ENCODE measurements around the gene CEACAM4. TPM values are rescaled to one million over a fixed set of nuclear protein-coding genes. Genes with fewer than 3 reads are reported as not detected.

CEACAM4 gene
- total and polyA plus RNA-seq, 9 of the 15 experiments (the other 6 are each of a cell fraction or from before 2014, with no cell fraction given), result not detected

DNA sequence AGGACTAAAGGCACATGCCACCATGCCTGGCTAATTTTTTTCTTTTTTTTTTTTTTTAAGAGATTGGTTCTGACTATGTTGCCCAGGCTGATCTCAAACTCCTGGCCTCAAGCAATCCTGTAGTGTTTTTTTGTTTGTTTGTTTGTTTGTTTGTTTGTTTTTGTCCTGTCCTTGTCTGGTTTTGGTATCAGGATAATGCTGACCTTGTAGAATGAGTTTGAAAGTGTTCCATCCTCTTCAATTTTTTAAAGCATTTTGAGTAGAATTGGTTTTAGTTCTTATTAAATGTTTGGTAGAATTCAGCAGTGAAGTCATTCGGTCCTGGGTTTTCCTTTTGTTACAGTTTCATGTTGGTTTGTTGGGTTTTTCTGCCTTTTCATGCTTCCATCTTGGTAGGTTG is 19.2 kb downstream of the CEACAM4 start:
- no peak overlapping the region for H3K27ac ChIP-seq (ENCODE audit: extremely low read depth, low read depth, low read length)
- CTCF ChIA-PET (ENCODE audit: low intra/inter-chr PET ratio), result no interaction called here
- FAIRE-seq (no peak), ATAC-seq (no peak), DNase-seq (ENCODE audit: extremely low read depth in 1 of 4, low spot score in 3 of 4) (no peak)
- in situ Hi-C loops (cut with MboI) (no loop called here), intact Hi-C loops (cut with micrococcal nuclease) (no loop called here)
- no peak overlapping the region for H3K4me2 ChIP-seq (ENCODE audit: insufficient read depth, low read length)
- TF ChIP-seq C11orf30 (IDR thresholded peaks at IDR 0.05; ENCODE audit: low read depth) (peak; percentile 46; the same call in 1 of the 2 replicates), MAFG (tag; conservative IDR thresholded peaks at IDR 0.05) (peak; percentile 33; the same call in 1 of the 2 replicates), FOXA1 (IDR thresholded peaks at IDR 0.05; ENCODE audit: borderline replicate concordance) (no peak), ZNF316 (IDR thresholded peaks at IDR 0.05) (peak; percentile 79)
- no peak overlapping the region for H3K9ac ChIP-seq (ENCODE audit: insufficient read depth in 1 of 2, low read depth in 2 of 2, low read length in 2 of 2)
- H4K20me1 ChIP-seq (replicated peaks; ENCODE audit: control insufficient read depth, insufficient read depth, low read length), result no peaks in the 10 kb centered on the region
- BruUV-seq (replicated peaks), result no TSS peak
- H3K9me3 ChIP-seq (replicated peaks; ENCODE audit: control insufficient read depth, insufficient read depth, low read depth, low read length), result no peaks in the 10 kb centered on the region
- H2AFZ ChIP-seq (ENCODE audit: low read depth, low read length), result no peak overlapping the region
- H3K27me3 ChIP-seq (ENCODE audit: control insufficient read depth in 2 of 2, insufficient read depth in 2 of 2, low read length in 2 of 2), result peaks cover 3 to 5% of the 10 kb centered on the region in 2 experiments; a peak in 2 of 5 replicates
- POLR2A ChIA-PET, result no interaction called here
- H3K79me2 ChIP-seq (ENCODE audit: control insufficient read depth, insufficient read depth, low read length), result no peaks in the 10 kb centered on the region
- H3K36me3 ChIP-seq (ENCODE audit: control insufficient read depth, insufficient read depth, low read length), result no peaks in the 10 kb centered on the region
- H3K4me3 ChIP-seq, result no peak overlapping the region
- H3K9me1 ChIP-seq (ENCODE audit: control insufficient read depth, insufficient read depth, low read length), result peaks cover 3% of the 10 kb centered on the region
- 0% methylated on average over 1 of the region's 1 CpG for WGBS (ENCODE audit: insufficient coverage, low coverage, missing lambda C conversion rate)
- H3K4me1 ChIP-seq (replicated peaks in 1 of 2; ENCODE audit: control insufficient read depth in 2 of 2, insufficient read depth in 2 of 2, low read length in 2 of 2), result no peaks in the 10 kb centered on the region

DNA sequence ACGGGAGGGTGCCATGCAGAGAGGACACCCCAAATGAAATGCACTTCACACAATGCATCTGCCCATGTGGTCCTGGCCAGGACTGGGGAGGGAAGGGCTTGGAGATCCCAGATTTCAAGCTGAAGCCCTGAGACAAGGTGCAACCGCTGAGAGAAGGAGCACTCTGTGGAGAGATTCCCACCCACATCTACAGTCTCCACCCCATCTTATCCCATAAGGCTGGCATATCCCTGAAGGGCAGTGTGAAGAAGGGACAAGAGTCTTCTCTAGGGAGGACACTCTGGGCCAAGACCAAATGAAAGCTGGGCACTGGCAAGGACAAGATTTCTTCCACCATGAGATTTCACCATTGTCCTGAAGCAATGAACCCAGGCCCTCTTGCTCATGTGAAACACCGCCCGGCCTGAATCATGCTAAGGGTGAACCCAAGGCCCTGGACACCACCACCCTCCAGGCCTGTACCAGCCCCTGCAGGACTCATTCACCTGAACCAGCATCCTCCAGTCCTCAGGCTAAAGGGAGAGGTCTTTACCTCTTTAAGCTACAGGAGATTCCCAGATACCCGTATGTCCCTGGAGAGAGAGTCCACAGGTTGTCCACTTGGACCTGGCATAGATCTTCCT is 20.5 kb downstream of the CEACAM4 start:
- Histone ChIP-seq H3K9me1 (ENCODE audit: control insufficient read depth, insufficient read depth, low read length) (peaks cover 3% of the 10 kb centered on the region), H3K9ac (ENCODE audit: insufficient read depth in 1 of 2, low read depth in 2 of 2, low read length in 2 of 2) (no peak overlapping the region), H2AFZ (ENCODE audit: low read depth, low read length) (no peak overlapping the region), H4K20me1 (replicated peaks; ENCODE audit: control insufficient read depth, insufficient read depth, low read length) (no peaks in the 10 kb centered on the region), H3K9me3 (replicated peaks; ENCODE audit: control insufficient read depth, insufficient read depth, low read depth, low read length) (no peaks in the 10 kb centered on the region), H3K79me2 (ENCODE audit: control insufficient read depth, insufficient read depth, low read length) (no peaks in the 10 kb centered on the region), H3K27ac (ENCODE audit: extremely low read depth, low read depth, low read length) (no peak overlapping the region), H3K4me1 (replicated peaks in 1 of 2; ENCODE audit: control insufficient read depth in 2 of 2, insufficient read depth in 2 of 2, low read length in 2 of 2) (no peaks in the 10 kb centered on the region), H3K4me3 (no peak overlapping the region), H3K27me3 (ENCODE audit: control insufficient read depth in 2 of 2, insufficient read depth in 2 of 2, low read length in 2 of 2) (peaks cover 3 to 13% of the 10 kb centered on the region in 2 experiments; a peak in 3 of 5 replicates), H3K36me3 (ENCODE audit: control insufficient read depth, insufficient read depth, low read length) (no peaks in the 10 kb centered on the region), H3K4me2 (ENCODE audit: insufficient read depth, low read length) (no peak overlapping the region)
- intact Hi-C loops (cut with micrococcal nuclease) (no loop called here), in situ Hi-C loops (cut with MboI) (no loop called here)
- DNase-seq (ENCODE audit: extremely low read depth in 1 of 4, low spot score in 3 of 4) (no peak), ATAC-seq (no peak), FAIRE-seq (no peak)
- ChIA-PET POLR2A (interaction anchor here (0.5 kb wide), 1 partner anchor 248 kb away, joined by 3 read pairs; no protein-coding TSS in a partner anchor), CTCF (ENCODE audit: low intra/inter-chr PET ratio) (no interaction called here)
- WGBS (ENCODE audit: insufficient coverage, low coverage, missing lambda C conversion rate), result 1% methylated on average over 5 of the region's 5 CpGs
- no TSS peak for BruUV-seq (replicated peaks)
- TF ChIP-seq COPS2 (conservative IDR thresholded peaks at IDR 0.05) (no peak), JUN (IDR thresholded peaks at IDR 0.05; ENCODE audit: borderline replicate concordance, low read depth, low read length) (no peak), JUN (CRISPR knock-in tag; IDR thresholded peaks at IDR 0.05; ENCODE audit: borderline replicate concordance) (no peak), RFX7 (CRISPR knock-in tag; IDR thresholded peaks at IDR 0.05) (no peak), CSDE1 (IDR thresholded peaks at IDR 0.05) (no peak), PRPF4 (IDR thresholded peaks at IDR 0.05; ENCODE audit: insufficient read depth, low read depth, low read length, poor library complexity, severe bottlenecking) (no peak), FOXJ3 (CRISPR knock-in tag; IDR thresholded peaks at IDR 0.05) (no peak), FIP1L1 (IDR thresholded peaks at IDR 0.05; ENCODE audit: low read depth, low read length, poor library complexity, severe bottlenecking) (no peak)
- TF ChIP-seq, protein P1, sequence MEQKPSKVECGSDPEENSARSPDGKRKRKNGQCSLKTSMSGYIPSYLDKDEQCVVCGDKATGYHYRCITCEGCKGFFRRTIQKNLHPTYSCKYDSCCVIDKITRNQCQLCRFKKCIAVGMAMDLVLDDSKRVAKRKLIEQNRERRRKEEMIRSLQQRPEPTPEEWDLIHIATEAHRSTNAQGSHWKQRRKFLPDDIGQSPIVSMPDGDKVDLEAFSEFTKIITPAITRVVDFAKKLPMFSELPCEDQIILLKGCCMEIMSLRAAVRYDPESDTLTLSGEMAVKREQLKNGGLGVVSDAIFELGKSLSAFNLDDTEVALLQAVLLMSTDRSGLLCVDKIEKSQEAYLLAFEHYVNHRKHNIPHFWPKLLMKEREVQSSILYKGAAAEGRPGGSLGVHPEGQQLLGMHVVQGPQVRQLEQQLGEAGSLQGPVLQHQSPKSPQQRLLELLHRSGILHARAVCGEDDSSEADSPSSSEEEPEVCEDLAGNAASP (IDR thresholded peaks at IDR 0.05), result no peak
- TF ChIP-seq, protein P2, sequence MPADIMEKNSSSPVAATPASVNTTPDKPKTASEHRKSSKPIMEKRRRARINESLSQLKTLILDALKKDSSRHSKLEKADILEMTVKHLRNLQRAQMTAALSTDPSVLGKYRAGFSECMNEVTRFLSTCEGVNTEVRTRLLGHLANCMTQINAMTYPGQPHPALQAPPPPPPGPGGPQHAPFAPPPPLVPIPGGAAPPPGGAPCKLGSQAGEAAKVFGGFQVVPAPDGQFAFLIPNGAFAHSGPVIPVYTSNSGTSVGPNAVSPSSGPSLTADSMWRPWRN (IDR thresholded peaks at IDR 0.05; ENCODE audit: low read depth), result no peak
